Keratinocyte (primary cell): ENCODE data around the gene PSMA4. TPM values are rescaled to one million over a fixed set of nuclear protein-coding genes. Genes with fewer than 3 reads are reported as not detected.

Experiments
- DNase-seq: peaks from one replicate; pipeline ENCODE4 v3.0.0-alpha.2; 2011; ENCODE audit warnings: low read depth, missing footprints, low spot score
- FAIRE-seq: peaks from 2 replicates; lab custom pipeline; 2011; peaks lifted over from hg19 to GRCh38; lab: Jason Lieb, UNC
- H2AFZ ChIP-seq: 2 replicates; pipeline ENCODE4 v1.6.0; 2012; ENCODE audit warnings: low read length, control low read depth, inconsistent platforms; ENCODE audit not compliant: control insufficient read depth
- H3K27ac ChIP-seq: 2 replicates; pipeline ENCODE4 v1.5.1; 2011; ENCODE audit warnings: low read length; ENCODE audit not compliant: control insufficient read depth, insufficient read depth
- H3K27me3 ChIP-seq: 3 replicates; pipeline ENCODE4 v1.6.0; 2011; ENCODE audit warnings: low read length; ENCODE audit not compliant: control insufficient read depth, insufficient read depth; ENCODE audit errors: extremely low read depth
- H3K36me3 ChIP-seq, 2 experiments: 2 replicates in 1 of 2; 3 replicates in 1 of 2; pipeline ENCODE4 v1.5.1; 2011; ENCODE audit warnings: low read length in 2 of 2, mild to moderate bottlenecking in 1 of 2; ENCODE audit not compliant: control insufficient read depth in 2 of 2, insufficient read depth in 2 of 2; ENCODE audit errors: extremely low read depth in 1 of 2
- H3K4me1 ChIP-seq: 3 replicates; pipeline ENCODE4 v1.5.1; 2011; ENCODE audit warnings: low read length; ENCODE audit not compliant: control insufficient read depth, insufficient read depth; ENCODE audit errors: extremely low read depth
- H3K4me2 ChIP-seq: 3 replicates; pipeline ENCODE4 v1.6.0; 2011; ENCODE audit warnings: low read depth, low read length; ENCODE audit not compliant: control insufficient read depth, insufficient read depth; ENCODE audit errors: extremely low read depth
- H3K4me3 ChIP-seq, 3 experiments: fragments of 200-600 bp in 1 of 3; sonication (generic) in 1 of 3; 2 replicates in 2 of 3; 3 replicates in 1 of 3; pipeline ENCODE4 v1.5.1; 2011 to 2016; ENCODE audit warnings: low read length in 3 of 3, mild to moderate bottlenecking in 3 of 3, control low read depth in 2 of 3, inconsistent platforms in 1 of 3, low read depth in 1 of 3, mixed read lengths in 1 of 3, mixed run types in 1 of 3, moderate library complexity in 1 of 3; ENCODE audit not compliant: control insufficient read depth in 2 of 3, insufficient read depth in 2 of 3; ENCODE audit errors: extremely low read depth in 1 of 3
- H3K79me2 ChIP-seq: 2 replicates; pipeline ENCODE4 v1.6.0; 2012; ENCODE audit warnings: low read length; ENCODE audit not compliant: control insufficient read depth, insufficient read depth
- H3K9ac ChIP-seq: 3 replicates; pipeline ENCODE4 v1.6.0; 2011; ENCODE audit warnings: low read length; ENCODE audit not compliant: control insufficient read depth, insufficient read depth; ENCODE audit errors: extremely low read depth
- H3K9me1 ChIP-seq: 3 replicates; pipeline ENCODE4 v1.6.0; 2011; ENCODE audit warnings: low read length; ENCODE audit not compliant: control insufficient read depth, insufficient read depth; ENCODE audit errors: extremely low read depth
- H3K9me3 ChIP-seq: 2 replicates; pipeline ENCODE4 v1.5.1; 2012; ENCODE audit warnings: low read depth, low read length; ENCODE audit not compliant: control insufficient read depth
- H4K20me1 ChIP-seq: 3 replicates; pipeline ENCODE4 v1.6.0; 2011; ENCODE audit warnings: low read length; ENCODE audit not compliant: control insufficient read depth, insufficient read depth; ENCODE audit errors: extremely low read depth
- CTCF ChIP-seq, 3 experiments: IDR thresholded peaks in 1 of 3; conservative IDR thresholded peaks in 1 of 3; optimal IDR thresholded peaks in 1 of 3; 2 replicates in 2 of 3; 3 replicates in 1 of 3; pipeline versions ENCODE3 to v1.5.1; 2011; ENCODE audit warnings: low read length in 3 of 3, mild to moderate bottlenecking in 3 of 3, moderate library complexity in 2 of 3, control low read depth in 1 of 3, inconsistent platforms in 1 of 3; ENCODE audit not compliant: insufficient read depth in 2 of 3; ENCODE audit errors: extremely low read depth in 1 of 3
- EZH2 ChIP-seq: IDR thresholded peaks from one replicate; pipeline ENCODE4 v1.6.1; 2012; ENCODE audit warnings: inconsistent platforms, mild to moderate bottlenecking, low read length, moderate library complexity
- dilution Hi-C: fragments of 300-500 bp; cut with MboI; formaldehyde crosslinking; loops from one replicate; pipeline ENCODE4 v1.7.0; 2020; ENCODE audit warnings: low sequenced_read_pairs; ENCODE audit not compliant: extremely low pct_ligation_motif_present
- polyA plus RNA-seq, 5 experiments: library from polyadenylated mRNA; depleted of rRNA in 3 of 5; stranded (reverse) in 3 of 5; stranded (forward) in 1 of 5; unstranded in 1 of 5; fragments of >200 nt; gene quantifications; 1 replicate in 1 of 5; 2 replicates in 3 of 5; 3 replicates in 1 of 5; pipeline versions ENCODE4 v1.2.1 to v1.2.3, GENCODE V29; 2011 to 2012; ENCODE audit warnings: missing spikeins in 2 of 5, low read depth in 1 of 5, low replicate concordance in 1 of 5

Gene PSMA4
- polyA plus RNA-seq, 1 donor (not counting 4 experiments of a cell fraction or from before 2014, with no cell fraction given): 432 TPM

GRCh38 chr15:78542647-78543046, 2.4 kb downstream of the PSMA4 start:
- Histone ChIP-seq H3K4me1 (peaks cover 9% of the 10 kb centered on the region), H3K36me3 (peaks cover 12 to 17% of the 10 kb centered on the region in 2 experiments), H3K4me2 (no peak overlapping the region), H2AFZ (no peak overlapping the region), H3K9ac (no peak overlapping the region), H3K9me1 (no peaks in the 10 kb centered on the region), H3K27me3 (no peaks in the 10 kb centered on the region), H3K27ac (no peak overlapping the region), H4K20me1 (no peaks in the 10 kb centered on the region), H3K79me2 (peaks cover 30% of the 10 kb centered on the region), H3K4me3 (no peak overlapping the region), H3K9me3 (no peaks in the 10 kb centered on the region)
- TF ChIP-seq CTCF (optimal IDR thresholded peaks at IDR 0.05 in 1 of 3, IDR thresholded peaks at IDR 0.05 in 1 of 3, conservative IDR thresholded peaks at IDR 0.05 in 1 of 3; ENCODE audit: extremely low read depth in 1 of 3, insufficient read depth in 2 of 3, low read length in 3 of 3): no peak
- TF ChIP-seq EZH2: no peak
- FAIRE-seq (no peak), DNase-seq (no peak)
- dilution Hi-C loops: no loop called here

GRCh38 chr15:78550194-78550593, 9.9 kb downstream of the PSMA4 start:
- Histone ChIP-seq H3K4me3 (no peak overlapping the region), H4K20me1 (no peaks in the 10 kb centered on the region), H3K4me2 (no peak overlapping the region), H3K27ac (no peak overlapping the region), H3K9me1 (no peaks in the 10 kb centered on the region), H3K9ac (no peak overlapping the region), H2AFZ (no peak overlapping the region), H3K9me3 (no peaks in the 10 kb centered on the region), H3K36me3 (peaks cover 15 to 19% of the 10 kb centered on the region in 2 experiments), H3K27me3 (no peaks in the 10 kb centered on the region), H3K79me2 (no peaks in the 10 kb centered on the region), H3K4me1 (no peaks in the 10 kb centered on the region)
- TF ChIP-seq EZH2 (no peak), CTCF (optimal IDR thresholded peaks at IDR 0.05 in 1 of 3, IDR thresholded peaks at IDR 0.05 in 1 of 3, conservative IDR thresholded peaks at IDR 0.05 in 1 of 3; ENCODE audit: extremely low read depth in 1 of 3, insufficient read depth in 2 of 3, low read length in 3 of 3) (no peak)
- FAIRE-seq (no peak), DNase-seq (no peak)
- dilution Hi-C loops: no loop called here
